ENCODE results near the gene SEC61B. TPM values are rescaled to one million over a fixed set of nuclear protein-coding genes. Genes with fewer than 3 reads are reported as not detected.

SEC61B gene
- total RNA-seq, 4 donors from 2014 or later: 50.5 to 121 (median 67.6) TPM

DNA sequence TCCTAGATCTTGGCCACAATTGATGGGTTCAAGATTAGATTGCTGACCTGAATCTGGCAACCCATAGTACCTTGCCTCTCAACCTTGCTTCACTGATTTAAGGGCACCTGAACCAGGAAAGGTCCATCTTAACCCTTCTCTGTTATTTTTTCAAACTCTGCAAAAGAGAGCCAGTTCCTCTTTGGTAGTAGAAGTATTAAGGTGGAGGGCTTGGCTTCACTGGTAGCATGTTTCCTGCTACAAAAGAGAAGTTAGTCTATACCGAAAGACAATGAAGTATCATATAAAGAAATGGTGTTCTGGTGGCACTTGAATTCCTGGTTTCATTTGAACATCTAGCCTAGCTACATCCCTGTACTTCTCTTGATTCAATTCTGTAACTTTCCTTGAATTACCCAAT is 8.9 kb upstream of the SEC61B start:
- TF ChIP-seq, protein P1, sequence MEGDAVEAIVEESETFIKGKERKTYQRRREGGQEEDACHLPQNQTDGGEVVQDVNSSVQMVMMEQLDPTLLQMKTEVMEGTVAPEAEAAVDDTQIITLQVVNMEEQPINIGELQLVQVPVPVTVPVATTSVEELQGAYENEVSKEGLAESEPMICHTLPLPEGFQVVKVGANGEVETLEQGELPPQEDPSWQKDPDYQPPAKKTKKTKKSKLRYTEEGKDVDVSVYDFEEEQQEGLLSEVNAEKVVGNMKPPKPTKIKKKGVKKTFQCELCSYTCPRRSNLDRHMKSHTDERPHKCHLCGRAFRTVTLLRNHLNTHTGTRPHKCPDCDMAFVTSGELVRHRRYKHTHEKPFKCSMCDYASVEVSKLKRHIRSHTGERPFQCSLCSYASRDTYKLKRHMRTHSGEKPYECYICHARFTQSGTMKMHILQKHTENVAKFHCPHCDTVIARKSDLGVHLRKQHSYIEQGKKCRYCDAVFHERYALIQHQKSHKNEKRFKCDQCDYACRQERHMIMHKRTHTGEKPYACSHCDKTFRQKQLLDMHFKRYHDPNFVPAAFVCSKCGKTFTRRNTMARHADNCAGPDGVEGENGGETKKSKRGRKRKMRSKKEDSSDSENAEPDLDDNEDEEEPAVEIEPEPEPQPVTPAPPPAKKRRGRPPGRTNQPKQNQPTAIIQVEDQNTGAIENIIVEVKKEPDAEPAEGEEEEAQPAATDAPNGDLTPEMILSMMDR (IDR thresholded peaks at IDR 0.05; ENCODE audit: low read depth): no peak

GRCh38 chr9:99216073-99216472 is 6.0 kb upstream of the SEC61B start:
- TF ChIP-seq, protein P1 (IDR thresholded peaks at IDR 0.05; ENCODE audit: low read depth): no peak

DNA sequence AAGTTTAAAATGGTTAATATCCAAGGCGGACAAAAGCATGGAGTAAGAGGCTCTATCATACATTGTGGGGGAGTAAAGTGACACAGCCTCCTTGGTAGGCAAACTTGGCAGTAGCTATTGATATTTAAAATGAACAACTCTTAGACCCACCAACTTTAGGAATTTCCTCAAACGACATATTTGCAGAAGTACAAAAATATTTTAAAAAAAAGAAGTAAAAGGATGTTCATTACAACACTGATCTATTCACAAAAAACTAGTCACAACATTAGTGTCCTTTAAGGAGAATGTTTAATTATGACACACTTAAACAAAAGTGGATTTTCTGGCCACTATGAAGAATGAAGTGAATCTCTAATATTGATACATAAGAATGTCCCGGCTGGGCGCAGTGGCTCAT is 2.1 kb upstream of the SEC61B start:
- TF ChIP-seq, protein P1 (IDR thresholded peaks at IDR 0.05; ENCODE audit: low read depth): no peak

- TF ChIP-seq, protein P1 (IDR thresholded peaks at IDR 0.05; ENCODE audit: low read depth): no peak
Observed at GRCh38 chr9:99221266-99221620, 839 bp upstream of the SEC61B start.

- TF ChIP-seq, protein P1 (IDR thresholded peaks at IDR 0.05; ENCODE audit: low read depth): no peak
Observed at GRCh38 chr9:99222416-99223270, 561 bp downstream of the SEC61B start.

DNA sequence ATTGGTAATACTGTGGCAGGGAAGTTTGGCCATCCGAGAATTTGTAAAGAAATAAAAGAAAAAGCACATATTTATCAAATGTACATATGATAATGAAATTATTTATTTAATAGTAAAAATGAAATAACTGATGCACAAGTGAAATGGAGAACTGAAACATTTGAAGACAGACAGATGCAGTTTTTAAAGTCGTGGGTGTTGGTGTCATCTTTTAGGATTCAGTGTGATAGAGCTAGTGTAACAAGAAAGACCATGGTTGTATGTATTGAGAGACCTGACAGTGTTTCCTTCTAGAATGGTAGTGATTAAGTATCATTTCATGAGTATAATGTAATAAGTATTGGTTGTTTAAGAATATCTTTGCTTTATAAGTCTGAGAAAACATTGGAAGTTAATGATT is 2.4 kb downstream of the SEC61B start:
- TF ChIP-seq, protein P1 (IDR thresholded peaks at IDR 0.05; ENCODE audit: low read depth): no peak

GRCh38 chr9:99226054-99226453 is 4.0 kb downstream of the SEC61B start:
- TF ChIP-seq, protein P1 (IDR thresholded peaks at IDR 0.05; ENCODE audit: low read depth): no peak
